SW480 (cell line): ENCODE data around the gene FAM149B1.

Experiments
- DNase-seq: peaks from one replicate; pipeline ENCODE4 v3.0.0-alpha.2; 2016; ENCODE audit warnings: low spot score

Gene FAM149B1

DNA sequence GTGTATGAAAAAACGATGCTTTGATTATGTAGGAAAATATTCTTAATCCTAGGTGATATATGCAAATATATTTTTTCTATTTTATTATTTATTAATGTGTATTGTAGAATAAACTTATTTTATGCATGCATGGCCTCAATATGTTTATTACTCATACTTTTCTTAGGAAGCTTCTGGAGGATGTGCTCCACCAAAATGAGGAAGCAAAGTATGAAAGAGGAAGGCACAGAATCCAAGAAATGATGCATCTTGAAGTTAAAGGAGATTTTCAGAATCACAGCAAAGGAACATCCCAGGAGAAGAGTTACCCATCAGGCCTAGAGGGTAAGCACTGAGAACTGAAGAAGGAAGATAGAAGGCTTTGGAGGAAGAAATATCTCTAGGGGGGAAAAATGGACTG, 119.5 kb downstream of the FAM149B1 start:
- DNase-seq = no peak

DNA sequence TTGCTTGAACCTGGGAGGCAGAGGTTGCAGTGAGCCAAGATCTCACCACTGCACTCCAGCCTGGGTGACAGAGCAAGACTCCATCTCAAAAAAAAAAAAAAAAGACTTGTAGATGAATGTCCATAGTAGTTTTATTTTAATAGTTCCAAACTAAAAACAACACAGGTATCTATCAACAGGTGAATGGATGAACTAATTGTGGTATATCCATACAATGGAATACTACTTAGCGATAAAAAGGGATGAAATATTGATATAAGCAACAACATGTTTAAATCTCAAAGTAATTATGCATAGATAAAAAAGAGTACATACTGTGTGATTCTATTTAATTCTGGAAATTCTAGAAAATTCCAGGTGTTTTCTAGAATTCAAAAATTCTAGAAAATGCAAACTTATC, 122.0 kb downstream of the FAM149B1 start:
- DNase-seq = no peak

GRCh38 chr10:73293461-73293860, 125.5 kb downstream of the FAM149B1 start:
- DNase-seq = no peak
